ENCODE measurements around the gene SINHCAF.

SINHCAF gene

GRCh38 chr12:31263661-31264060 lies 62.3 kb downstream of the SINHCAF start:
- no peak overlapping the region for H3K4me3 Mint-ChIP-seq
- no peak for DNase-seq
- H3K36me3 Mint-ChIP-seq (ENCODE audit: low read depth) = peaks cover 7% of the 10 kb centered on the region
- peak overlapping the region; percentile 66 for H3K27ac Mint-ChIP-seq
- no peaks in the 10 kb centered on the region for H3K27me3 Mint-ChIP-seq (ENCODE audit: low read depth, poor library complexity)
- TF ChIP-seq CTCF (IDR thresholded peaks at IDR 0.05) = no peak
- H3K9me3 Mint-ChIP-seq = no peaks in the 10 kb centered on the region
- no peaks in the 10 kb centered on the region for H3K4me1 Mint-ChIP-seq

- no peaks in the 10 kb centered on the region for H3K4me1 Mint-ChIP-seq
- H3K36me3 Mint-ChIP-seq (ENCODE audit: low read depth) = peaks cover 3% of the 10 kb centered on the region
- no peaks in the 10 kb centered on the region for H3K9me3 Mint-ChIP-seq
- DNase-seq = no peak
- no peaks in the 10 kb centered on the region for H3K27me3 Mint-ChIP-seq (ENCODE audit: low read depth, poor library complexity)
- H3K27ac Mint-ChIP-seq = no peak overlapping the region
- H3K4me3 Mint-ChIP-seq = no peak overlapping the region
- no peak for TF ChIP-seq CTCF (IDR thresholded peaks at IDR 0.05)
Measured at GRCh38 chr12:31261744-31262143, 64.2 kb downstream of the SINHCAF start.

- TF ChIP-seq CTCF (IDR thresholded peaks at IDR 0.05) = no peak
- H3K4me1 Mint-ChIP-seq = no peaks in the 10 kb centered on the region
- H3K9me3 Mint-ChIP-seq = no peaks in the 10 kb centered on the region
- DNase-seq = no peak
- H3K36me3 Mint-ChIP-seq (ENCODE audit: low read depth) = no peaks in the 10 kb centered on the region
- no peaks in the 10 kb centered on the region for H3K27me3 Mint-ChIP-seq (ENCODE audit: low read depth, poor library complexity)
- H3K4me3 Mint-ChIP-seq = no peak overlapping the region
- no peak overlapping the region for H3K27ac Mint-ChIP-seq
Measured at GRCh38 chr12:31260840-31261239, 65.1 kb downstream of the SINHCAF start.

- Mint-ChIP-seq H3K9me3 (no peaks in the 10 kb centered on the region), H3K27me3 (ENCODE audit: low read depth, poor library complexity) (peaks cover 7% of the 10 kb centered on the region), H3K4me3 (no peak overlapping the region), H3K4me1 (no peaks in the 10 kb centered on the region), H3K27ac (no peak overlapping the region), H3K36me3 (ENCODE audit: low read depth) (no peaks in the 10 kb centered on the region)
- no peak for DNase-seq
- TF ChIP-seq CTCF (IDR thresholded peaks at IDR 0.05) = no peak
Measured at GRCh38 chr12:31259136-31259886, 66.6 kb downstream of the SINHCAF start.

- H3K27me3 Mint-ChIP-seq (ENCODE audit: low read depth, poor library complexity) = peaks cover 10% of the 10 kb centered on the region
- H3K4me1 Mint-ChIP-seq = no peaks in the 10 kb centered on the region
- no peak for DNase-seq
- H3K36me3 Mint-ChIP-seq (ENCODE audit: low read depth) = no peaks in the 10 kb centered on the region
- no peak for TF ChIP-seq CTCF (IDR thresholded peaks at IDR 0.05)
- no peak overlapping the region for H3K27ac Mint-ChIP-seq
- H3K4me3 Mint-ChIP-seq = no peak overlapping the region
- no peaks in the 10 kb centered on the region for H3K9me3 Mint-ChIP-seq
Measured at GRCh38 chr12:31257784-31258183, 68.2 kb downstream of the SINHCAF start.
